WI38 (cell line): ENCODE data around the gene ZNF148.

Experiments used
- H3K4me3 ChIP-seq: 2 replicates; pipeline ENCODE4 v1.5.1; 2011; ENCODE audit warnings: low read depth, mild to moderate bottlenecking, control low read depth, low read length
- TF ChIP-seq, protein P1 (sequence below): IDR thresholded peaks from 2 replicates; pipeline ENCODE4 v1.5.1; 2012; ENCODE audit warnings: low read depth, mild to moderate bottlenecking, control low read depth, low read length

ZNF148 gene

DNA sequence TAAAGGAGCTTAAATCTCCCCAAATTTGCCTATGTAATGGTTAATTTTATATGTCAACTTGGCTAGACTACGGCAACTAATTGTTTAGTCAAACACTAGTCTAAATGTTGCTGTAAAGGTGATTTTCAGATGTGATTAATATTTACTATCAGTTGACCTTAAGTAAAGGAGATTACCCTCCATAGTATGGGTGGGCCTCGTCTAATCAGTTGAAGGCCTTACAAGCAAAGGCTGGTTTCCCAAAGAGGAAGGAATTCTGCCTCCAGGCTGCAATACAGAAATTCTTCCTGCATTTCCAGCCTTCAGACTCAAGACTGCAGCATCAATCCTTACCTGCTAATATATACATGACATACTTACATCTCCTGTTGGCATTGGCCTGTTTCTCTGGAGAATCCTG lies 186.2 kb downstream of the ZNF148 start:
- H3K4me3 ChIP-seq, result no peak overlapping the region
- TF ChIP-seq, protein P1, sequence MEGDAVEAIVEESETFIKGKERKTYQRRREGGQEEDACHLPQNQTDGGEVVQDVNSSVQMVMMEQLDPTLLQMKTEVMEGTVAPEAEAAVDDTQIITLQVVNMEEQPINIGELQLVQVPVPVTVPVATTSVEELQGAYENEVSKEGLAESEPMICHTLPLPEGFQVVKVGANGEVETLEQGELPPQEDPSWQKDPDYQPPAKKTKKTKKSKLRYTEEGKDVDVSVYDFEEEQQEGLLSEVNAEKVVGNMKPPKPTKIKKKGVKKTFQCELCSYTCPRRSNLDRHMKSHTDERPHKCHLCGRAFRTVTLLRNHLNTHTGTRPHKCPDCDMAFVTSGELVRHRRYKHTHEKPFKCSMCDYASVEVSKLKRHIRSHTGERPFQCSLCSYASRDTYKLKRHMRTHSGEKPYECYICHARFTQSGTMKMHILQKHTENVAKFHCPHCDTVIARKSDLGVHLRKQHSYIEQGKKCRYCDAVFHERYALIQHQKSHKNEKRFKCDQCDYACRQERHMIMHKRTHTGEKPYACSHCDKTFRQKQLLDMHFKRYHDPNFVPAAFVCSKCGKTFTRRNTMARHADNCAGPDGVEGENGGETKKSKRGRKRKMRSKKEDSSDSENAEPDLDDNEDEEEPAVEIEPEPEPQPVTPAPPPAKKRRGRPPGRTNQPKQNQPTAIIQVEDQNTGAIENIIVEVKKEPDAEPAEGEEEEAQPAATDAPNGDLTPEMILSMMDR, result no peak

DNA sequence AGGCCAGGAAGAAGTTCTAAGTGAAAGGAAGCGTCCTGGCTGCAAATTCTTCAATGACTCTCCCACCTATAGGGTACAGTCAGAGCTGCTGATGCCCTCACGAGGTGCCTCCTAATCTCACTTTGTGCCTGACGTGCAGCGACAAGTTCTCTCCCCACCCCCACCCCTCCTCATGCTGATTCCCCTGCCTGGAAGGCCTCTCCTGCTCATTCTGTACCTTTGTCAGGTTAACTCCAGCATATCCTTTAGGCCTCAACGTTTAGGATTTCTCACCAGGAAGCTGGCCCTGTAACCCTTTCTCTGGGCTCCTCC lies 187.6 kb downstream of the ZNF148 start:
- no peak overlapping the region for H3K4me3 ChIP-seq
- TF ChIP-seq, protein P1, result no peak

DNA sequence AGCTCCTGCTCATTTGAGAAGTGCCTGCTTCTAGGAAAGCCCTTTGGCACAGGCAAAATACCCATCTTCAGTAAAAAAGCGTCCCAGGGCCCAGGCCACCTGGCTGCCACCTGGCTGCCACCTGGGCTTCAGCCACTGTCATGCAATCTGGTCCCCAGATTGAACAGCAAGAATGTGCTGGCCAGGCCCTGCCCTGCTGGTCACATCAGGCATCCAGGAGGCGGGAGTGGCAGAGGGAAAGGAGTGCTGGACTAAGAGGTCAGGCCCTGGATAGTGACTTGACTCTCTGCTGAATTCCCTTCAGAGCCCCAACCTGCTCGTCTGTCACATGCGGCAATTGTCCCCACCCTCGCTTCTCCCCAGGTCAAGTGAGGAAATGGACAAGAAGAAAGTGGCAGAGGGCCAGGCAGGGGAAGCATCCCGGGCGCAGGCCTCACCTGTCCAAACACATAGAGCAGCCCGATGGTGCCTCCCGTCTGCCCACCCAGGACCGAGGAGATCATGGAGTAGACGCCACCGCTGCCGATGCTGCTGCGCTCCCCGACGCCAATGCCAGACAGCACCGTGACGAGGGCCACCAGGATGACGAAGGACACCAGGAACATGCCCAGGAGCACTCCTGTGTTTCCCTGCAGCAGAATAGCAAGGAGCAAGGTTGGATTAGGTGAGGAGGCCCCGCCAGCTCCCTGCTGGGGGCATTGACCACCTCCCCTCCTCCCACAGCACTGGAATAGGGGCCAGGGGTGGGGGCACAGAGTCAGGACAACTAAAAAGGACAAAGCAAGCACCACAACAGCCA lies 188.1 kb downstream of the ZNF148 start:
- TF ChIP-seq, protein P1, result no peak
- no peak overlapping the region for H3K4me3 ChIP-seq

DNA sequence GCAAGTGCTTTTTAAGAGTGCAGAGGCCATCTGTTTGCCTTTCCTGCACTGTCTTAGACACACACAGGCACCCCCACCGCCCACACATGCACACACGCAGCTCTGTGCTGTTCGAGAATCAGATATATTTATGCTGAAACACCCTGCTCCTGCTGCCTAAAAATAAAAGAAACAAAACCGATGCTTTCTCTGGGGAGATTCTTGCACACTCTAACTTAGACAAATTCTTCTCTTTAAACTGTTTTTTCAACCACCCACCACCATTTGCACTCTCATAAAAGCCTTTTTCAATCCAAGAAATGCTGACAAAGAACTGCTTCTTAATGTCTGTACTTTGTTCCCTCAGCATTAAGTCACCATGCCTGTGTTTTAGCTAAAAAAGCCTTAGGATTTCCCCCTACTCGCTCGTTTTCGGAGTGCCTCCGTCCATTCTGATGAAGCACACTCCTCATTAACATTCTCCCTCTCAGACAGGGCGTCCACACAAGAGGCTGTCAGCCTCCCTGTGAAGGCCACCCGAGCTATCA lies 188.8 kb downstream of the ZNF148 start:
- TF ChIP-seq, protein P1, result no peak
- no peak overlapping the region for H3K4me3 ChIP-seq

DNA sequence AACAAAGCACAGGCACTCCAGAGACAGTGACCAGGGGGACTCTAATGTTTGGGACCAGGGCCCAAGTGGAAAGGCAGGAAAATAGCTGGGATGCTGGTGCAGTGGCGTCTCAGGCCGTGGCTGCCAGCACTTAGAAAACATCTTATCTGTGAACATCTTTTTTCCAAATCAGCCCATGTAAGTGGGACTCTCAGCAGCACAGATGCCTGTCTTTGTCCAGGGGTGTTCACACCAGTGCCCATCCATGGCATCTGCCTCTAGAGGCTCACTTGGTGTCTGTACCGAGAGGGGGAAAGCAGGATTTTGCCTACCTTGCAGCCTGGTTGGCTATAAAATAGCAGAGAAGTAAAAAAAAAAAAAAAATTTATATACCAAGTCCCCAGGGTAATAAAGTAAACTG lies 189.3 kb downstream of the ZNF148 start:
- TF ChIP-seq, protein P1, result no peak
- H3K4me3 ChIP-seq, result no peak overlapping the region

DNA sequence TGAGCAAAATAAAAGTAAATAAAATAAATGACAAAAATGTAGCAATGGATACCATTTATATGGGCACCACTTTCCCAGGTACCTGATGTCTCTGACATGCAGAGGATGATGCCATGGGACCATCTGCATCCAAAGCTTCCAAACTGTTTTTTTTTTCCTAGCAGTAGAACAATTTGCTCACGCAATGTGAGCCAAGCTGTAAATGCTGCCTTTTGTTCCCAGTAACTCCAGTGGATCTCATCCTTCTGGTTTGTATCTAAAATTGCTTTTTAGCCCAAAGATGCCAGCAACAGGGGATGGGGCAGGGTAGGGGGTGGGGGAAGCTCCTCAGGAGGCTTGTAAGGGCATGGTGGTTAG lies 195.3 kb downstream of the ZNF148 start:
- TF ChIP-seq, protein P1, result no peak
- H3K4me3 ChIP-seq, result no peak overlapping the region

DNA sequence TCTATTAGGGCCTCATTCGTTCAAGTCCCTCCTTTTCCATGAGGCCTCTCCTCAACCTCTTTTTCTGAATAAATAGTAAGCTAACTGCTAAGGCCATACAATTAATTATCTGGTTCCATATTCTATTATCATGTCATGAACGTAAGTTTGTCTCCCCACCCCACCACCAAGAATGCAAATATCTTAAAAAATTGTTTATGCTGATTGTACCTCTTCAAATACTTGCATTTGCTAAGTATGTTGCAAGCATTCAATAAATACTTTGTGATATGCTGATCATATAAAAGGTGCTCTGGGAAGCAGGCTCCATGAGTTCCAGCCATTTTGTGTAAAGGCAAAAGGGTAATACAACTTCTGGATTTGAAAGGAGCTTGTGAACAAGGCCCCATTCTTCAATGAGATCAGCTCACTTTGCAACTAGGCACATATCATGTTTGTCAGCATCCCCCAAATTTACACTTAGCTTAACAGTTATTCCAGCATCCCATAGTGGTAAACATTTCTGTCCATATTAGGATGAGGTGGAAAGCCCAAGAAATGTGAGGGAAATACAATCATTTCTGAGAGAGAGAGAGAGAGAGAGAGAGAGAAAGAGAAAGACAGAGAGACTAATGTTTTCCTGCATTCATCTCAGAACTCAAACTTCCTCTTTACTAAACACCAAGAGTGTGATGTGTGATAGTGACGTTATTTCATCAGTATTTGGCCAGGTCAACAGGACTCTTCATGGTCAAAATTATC lies 195.8 kb downstream of the ZNF148 start:
- TF ChIP-seq, protein P1, result no peak
- H3K4me3 ChIP-seq, result no peak overlapping the region
